AG20443 (cell line): Measurements from ENCODE around the gene UBR2.

Experiments used
- DNase-seq: peaks from one replicate; pipeline ENCODE4 v3.0.0; 2012; ENCODE audit warnings: low spot score, mixed read lengths

UBR2 gene

DNA sequence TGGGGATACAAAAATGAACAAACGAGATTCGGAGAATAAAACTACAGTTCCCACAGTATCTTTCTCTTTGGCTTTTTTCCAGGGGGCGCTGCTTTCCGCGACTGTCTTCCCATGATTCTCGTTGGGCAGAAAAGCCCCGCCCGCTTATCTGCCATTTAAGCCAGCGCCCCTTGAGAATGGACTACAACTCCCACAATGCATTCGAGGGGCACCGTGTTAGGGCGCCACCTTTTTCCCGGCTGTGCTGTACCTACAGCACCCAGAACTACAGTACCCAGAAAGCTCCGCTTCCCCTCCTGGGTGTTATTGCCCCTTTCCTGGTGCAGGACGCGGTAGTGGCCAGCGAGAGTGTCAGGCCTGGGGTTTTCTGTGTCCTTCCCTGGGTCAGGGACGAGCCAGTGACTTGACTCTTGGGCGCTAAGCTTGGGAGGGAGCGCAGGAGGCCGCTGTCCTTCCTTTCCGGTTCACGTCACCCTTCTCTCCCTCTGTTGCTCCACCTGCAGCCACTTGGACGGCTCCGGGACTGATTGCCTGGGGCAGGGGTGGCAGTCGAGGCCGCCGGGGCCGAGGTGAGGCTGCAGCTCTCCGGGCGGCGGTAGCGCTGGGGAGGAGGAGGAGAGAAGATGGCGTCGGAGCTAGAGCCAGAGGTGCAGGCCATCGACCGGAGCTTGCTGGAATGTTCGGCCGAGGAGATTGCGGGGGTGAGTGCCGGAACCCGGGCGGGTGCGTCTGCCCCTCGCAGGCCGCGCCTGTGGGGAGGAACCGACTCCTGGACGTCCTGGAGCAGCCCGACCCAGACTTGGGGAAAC is at the start of gene UBR2:
Gene UBR2 (plus strand): TSS at position 333 of the 809 bp plus-strand sequence. CDS start 291 bp downstream, at position 624.
- peak; percentile 95 for DNase-seq

DNA sequence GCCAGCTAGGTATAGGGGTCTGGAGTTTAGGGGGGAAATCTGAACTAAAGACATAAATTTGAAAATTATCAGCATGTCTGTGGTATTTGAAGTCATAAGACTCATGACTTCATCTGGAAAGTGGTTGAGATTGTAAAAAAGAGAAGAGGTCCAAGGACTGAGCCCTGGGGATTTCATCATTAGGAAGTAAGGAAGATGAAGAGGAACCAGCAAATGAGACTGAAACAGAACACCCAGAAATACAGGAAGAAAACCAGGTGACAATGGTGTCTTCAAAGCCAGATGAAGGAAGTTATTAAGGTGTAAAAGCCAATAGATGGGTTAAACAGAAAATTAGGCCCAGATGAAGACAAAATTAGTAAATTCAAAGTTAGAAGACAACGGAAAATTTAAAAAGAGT is 49.1 kb upstream of the UBR2 start:
- DNase-seq, result no peak

DNA sequence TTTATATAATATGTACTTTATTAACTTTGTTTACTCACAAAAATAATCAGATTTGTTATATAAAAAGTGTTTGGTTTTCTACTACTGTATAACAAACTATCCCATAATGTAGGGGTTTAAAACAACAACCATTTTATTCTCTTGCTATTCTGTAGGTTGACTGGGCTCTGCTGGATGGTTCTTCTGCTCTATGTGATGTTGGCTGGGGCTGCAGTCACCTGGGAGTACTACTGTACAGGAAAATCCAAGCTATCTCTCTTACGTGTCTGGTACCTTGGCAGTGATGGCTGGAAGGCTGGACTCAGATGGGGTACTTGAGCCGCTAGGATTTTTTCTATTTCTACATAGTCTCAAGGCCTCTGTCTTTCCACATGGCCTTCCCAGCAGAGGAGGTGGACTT is 44.0 kb upstream of the UBR2 start:
- no peak for DNase-seq

DNA sequence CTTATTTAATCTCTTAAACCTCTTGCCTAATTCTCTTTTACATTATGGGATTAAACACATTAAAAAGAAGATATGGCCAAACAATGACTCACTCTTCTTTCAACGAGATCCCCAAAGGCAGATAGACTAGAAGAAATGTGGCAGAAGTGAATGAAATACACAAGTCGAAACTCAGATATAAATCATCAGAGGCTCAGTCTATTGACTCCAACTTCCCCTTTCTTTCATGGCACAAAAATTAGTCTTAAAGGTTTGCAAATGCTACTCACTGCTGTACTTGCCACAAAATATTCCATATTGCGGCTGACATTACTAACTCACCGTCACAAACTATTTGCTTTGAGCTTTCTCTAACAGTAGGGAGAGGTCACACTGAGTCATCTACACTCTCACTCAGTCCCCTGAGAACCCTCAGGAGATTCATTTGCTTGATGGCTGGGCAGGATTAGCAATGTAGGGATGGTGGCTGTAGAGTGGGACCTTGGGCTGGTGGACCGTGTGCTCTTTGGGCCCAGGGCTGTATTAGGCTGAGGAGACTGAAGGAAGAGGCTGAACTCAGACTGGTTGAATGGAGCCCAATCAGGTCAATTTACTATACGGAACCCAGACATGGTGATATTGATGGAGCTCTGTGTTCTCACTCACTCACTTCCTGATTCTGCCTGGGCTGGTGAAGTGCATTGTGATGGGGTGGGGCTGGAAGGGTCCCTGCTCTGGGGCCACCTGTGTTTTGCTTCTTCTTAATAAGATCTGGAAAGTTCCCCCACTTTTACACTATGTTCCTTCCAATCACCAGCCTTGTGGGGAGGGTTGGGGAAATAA is 42.8 kb upstream of the UBR2 start:
- peak; percentile 60 for DNase-seq

DNA sequence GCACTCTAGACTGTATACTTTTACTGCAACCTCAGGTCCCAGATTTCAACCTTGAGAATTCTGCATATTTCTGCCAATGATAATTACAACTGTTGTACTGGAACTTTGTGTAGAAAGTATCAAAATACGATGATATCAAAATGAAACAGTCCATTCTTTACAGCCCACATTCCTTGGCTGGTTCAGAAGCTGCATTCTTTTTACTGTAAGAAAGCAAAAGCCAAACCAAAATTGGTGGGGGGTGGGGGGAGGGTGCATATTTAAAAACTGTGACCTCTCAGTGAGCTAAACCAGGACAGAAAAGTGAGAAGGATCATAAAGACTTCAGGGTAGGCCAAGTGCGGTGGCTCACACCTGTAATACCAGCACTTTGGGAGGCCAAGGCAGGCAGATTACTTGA is 41.8 kb upstream of the UBR2 start:
- DNase-seq, result peak; percentile 30

DNA sequence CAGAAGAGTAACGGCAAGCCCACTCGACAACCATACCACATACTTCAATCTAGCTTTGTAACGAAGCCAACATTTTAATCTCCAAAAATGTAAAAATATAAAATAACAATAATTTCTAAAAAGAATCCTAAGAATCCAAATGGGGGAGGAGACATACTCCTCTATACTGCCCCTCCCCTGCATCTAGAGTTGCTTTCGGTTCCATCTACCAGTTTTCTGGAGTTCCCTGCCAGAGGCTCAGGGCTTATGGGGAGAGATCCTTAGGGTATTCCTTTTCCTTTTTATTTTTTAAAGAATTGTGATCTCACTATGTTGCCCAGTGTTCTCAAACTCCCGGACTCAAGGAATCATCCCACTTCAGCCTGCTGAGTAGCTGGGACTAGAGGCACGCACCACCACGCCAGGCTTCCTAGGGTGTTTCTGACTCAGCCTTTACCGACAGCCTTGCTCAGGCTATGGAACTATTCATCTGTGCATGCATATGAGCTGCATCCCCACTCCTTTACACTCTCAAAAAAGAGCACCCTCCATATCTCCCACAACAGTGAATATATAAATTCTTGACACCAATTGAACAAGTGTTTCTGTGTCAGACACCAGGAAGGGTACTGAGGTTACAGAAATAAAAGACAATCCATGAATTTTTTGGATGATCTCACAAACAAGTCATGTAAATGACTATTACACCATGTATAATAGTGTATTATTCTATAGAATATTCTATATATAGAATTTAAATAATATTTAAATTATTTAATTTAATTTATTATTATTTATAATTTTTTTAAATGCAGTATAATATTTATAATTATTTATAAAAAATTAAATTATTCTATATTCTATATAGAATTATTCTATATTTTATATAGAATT is 40.7 kb upstream of the UBR2 start:
- no peak for DNase-seq

DNA sequence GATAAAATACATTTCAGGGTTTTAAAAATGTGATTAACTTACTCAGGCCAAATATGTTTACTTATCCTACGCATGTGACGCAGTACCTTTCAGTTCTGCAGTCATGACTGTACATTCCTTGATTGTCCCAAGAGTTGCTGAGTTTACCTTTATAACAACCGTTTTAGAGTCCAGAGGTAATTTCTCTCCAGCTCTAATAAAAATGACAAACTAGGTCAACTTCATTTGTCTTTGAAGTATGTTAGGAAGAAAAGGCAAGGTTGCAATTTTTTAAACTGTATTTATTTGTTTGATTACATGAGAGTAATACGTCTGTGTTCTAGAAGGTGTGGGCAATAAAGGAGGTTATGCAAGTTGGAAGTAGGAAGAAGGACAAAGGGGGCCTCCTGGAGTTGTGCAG is 38.6 kb upstream of the UBR2 start:
- DNase-seq, result no peak

DNA sequence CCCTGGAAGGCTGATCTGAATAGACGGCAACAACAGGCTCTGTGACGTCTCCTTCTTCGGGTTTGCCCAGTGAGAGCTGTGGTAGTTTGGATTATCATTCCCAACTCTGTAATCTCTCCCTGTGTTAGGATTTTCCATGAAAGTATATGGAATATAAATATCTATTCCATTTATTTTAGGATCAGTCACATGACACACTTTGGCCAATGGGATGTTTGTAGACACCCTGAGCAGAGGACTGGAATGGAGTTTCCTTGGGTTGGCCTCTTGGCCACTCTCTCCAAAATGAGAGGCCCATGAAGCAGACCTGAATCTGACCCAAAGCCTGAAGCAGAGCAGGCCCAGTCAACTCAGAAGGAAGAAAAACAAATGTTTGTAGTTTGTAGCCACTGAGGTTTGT is 37.2 kb upstream of the UBR2 start:
- DNase-seq, result no peak

DNA sequence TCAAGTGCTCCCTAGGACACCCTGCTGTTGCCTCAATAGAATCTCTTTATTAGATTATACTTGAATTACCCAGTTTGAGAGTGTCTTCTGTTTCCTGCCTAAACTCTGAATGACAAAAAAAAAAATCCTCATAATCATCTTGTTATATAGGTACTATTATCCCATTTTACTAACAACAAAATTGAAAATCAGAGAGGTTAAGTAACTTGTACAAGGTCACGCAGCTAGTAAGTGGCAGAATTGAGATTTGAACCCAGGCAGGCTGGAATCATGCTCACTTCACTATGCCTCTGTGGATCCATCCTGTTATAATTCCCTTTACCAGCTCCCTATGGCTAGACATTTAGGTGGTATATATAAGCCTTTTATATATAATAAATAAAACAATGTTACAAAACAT is 36.6 kb upstream of the UBR2 start:
- DNase-seq, result no peak

DNA sequence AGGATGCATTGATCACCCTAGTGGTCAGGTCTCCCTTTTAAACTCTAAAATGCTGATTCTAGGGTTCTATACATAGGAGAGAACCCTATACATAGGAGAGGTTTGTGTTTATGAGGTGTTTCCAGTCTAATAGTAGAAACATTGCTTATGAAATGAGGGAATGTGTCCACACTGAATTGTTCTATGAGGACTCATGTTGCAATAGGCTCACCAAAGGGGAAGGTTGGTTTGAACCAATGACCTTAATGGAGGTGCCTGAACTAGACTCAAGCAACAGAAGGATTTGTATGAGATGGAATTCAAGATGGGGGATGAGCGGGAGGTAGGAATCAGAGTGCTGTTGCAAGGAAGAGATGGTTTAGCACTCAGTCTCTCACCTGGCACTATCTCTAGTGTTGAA is 33.5 kb upstream of the UBR2 start:
- no peak for DNase-seq

DNA sequence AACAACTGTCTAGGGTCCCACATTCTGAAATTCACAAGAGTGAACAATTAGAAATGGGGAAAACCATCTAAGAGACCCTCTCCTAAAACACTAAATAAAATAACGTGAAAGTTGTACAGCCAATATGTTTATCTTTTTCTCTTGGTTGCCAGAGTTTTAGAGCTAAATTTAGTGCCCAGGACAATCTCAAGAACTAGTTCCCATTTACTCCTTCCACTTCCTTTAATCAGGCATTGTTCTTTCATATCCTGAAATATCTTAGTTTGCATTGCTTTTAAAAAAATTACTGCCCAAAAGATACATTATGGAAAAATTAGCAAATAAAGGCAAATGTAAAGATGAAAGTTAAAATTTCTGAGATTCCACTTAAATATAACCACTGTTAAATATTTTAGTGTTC is 33.1 kb upstream of the UBR2 start:
- no peak for DNase-seq

DNA sequence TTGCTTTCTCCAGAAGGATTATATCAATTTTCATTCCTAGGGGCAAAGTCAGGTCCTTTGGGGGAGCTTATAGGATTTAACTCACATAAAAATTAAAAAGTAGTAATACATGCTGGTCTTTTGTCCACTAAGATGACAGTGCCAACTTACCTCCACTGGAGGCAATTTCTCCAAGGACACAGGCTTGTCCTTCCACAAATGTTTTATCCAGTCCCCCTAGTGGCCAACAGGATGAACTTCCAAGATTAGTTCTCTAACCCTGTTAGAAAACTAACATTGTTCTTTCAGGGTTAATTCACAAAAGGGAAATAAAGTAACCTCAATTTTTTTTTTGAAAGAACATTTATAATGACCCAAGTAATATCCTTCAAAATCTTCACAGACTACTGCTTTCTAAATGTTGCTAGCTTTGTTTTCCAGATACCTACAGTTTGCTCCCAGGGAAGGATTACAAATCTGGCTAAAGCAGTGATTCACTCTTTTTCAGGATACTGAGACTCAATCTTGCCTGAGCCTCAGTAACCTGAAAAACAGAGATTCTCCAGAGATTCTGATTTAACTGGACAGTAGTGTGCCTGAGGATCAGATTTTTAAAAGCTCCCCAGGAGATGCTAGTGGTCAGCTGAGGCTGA is 31.7 kb upstream of the UBR2 start:
- DNase-seq, result peak; percentile 72

DNA sequence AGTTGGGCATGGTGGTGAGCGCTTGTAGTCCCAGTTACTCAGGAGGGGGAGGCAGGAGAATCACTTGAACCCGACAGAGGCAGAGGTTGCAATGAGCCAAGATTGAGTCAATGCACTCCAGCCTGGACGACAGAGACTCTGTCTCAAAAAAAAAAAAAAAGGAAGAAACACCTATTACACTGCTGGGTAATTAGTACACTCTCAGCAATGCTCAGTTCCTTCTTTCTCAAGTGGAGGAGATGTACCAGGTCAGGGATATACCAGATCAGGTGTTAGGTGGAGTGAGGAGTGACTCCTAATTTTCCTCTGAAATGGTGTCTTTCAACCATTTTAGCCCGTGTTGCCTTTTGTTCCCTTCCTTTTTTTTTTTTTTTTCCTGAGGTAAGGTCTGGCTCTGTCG is 30.0 kb upstream of the UBR2 start:
- DNase-seq, result no peak

DNA sequence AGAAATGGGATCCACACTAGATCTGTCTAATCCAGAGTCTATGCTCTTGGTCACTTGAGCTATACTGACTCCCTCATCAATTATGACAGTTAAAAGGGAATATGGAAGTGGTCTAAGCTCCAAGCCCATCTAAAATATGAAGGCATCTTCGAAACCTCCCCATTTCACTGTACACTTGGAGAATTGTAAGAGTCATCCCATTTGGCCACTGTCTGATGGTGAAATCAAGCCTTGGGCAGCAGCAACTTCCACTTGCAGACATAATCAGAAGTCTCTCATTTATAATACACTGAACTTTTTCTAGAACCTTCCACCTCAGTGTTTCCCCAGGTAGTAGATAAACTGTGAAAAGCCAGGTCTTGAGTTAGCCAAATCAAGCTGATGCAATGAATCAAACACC is 26.3 kb upstream of the UBR2 start:
- no peak for DNase-seq

DNA sequence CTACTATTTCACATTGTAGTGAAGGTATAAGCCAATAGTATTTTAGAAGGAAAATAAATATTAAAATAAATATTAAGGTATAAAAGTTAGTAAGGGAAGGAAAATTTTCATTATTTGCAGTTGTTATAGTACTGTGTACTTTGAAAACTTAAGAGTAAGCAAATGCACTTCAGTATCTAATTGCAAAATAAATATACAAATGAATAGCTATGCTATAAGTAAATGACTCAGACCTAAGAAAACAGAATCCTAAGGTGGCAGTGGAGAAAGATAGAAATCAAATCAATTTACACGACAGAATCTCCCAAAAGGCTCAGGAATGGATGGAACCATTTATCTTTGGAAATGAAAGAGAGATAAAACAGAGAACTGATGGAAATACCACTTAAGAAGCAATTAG is 24.7 kb upstream of the UBR2 start:
- no peak for DNase-seq

DNA sequence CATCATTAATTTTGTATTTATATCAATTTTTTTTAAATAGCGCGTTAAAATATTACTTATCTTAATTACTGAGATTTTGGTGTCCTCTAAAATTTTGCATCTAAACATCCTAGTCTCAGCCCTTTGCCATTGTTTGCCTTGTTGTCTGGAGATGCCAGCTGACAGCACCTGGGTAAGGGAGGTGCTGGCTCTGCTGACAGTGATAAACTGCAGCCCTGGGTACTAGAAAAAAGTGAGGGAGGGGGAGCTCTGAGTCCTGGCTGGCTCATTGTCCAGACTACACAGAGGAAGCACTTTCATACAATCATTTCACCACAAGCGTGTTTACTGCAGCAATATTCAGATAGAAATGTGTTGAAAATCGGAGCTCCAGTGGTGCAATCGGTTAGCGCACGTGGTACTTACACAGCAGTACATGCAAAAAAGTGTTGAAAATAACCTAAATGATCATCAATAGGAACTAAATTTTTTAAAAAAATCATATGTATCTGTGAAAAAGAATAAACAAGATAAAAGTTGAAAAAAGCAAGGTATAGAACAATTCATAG is 18.5 kb upstream of the UBR2 start:
- DNase-seq, result no peak

DNA sequence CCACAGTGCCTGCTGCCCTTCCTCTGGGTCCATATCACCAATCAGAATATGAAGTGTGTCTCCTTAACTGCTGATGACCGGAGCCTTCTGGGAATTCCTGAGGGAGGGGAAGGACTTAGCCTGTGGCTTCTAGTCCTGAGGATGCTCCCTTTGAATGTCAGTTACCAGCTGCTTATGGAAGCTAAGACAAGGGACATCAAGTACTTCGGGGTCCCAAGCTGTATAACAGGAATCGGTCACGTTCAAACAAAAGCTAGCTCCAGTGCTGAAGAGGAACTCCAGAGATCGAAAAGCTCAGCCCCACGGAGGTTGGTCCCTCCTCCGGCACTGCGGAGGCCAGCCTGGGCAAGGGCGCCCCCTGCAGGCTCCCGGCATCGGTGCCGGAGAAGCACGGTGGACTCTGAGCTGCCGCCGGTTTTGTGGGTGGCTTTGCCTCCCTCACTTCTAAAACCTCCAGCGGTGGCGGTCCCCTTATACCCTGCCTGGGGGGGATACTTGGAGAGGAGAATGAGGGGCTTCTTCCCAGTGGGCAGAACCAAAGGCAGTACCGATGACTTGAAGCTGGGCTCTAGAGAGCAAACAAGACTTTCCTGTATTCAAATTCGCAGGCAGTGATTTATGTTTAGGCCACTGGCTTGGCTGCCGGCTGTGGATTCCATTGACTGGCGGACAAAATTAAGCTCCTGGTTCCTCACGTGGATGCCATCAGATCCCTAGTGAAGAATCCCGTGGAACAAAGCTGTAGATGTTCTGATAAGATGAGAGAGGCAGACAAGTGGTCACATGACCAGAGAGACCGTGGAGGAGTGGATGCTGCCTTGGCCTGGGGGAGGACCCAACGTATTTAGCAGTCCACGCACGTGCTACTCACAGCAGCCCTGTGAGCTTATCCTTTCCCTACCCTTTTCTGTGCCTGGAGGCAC is 16.2 kb upstream of the UBR2 start:
- peak; percentile 95 for DNase-seq

DNA sequence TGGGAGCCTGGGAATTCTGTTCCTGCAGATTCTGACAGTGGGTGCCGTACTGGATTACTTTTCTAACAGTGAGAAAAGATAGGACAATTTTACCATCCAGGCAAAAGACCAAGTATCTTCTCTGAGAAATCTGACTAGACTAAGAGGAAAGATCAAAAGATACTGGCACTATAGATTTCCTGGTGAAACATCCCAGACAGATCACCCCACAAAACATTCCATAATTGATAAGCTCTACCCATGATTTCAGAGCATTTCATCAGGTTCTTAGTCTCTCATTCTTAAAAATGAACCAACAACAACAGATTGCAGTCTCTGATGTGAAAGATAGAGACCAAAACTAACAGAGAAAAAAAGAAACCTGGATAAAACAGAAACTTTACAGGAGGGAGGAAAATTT is 13.6 kb upstream of the UBR2 start:
- no peak for DNase-seq

DNA sequence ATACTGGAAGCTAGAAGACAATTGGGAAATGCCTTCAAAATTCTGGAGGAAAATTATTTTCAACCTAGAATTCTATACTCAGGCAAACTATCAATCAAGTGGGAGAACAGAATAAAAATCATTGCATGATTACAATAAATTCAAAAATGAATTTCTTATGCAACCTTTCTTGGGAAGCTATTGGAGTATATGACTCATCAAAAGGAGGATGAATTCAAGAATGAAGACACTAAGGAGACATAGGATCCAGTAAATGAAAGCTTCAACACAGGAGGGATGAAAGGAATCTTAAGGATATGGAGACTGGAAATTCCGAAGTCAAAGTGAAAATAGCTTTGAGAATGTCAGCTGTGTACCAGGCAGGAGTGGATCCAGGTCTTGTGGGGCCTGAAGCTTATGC is 12.6 kb upstream of the UBR2 start:
- peak; percentile 27 for DNase-seq

DNA sequence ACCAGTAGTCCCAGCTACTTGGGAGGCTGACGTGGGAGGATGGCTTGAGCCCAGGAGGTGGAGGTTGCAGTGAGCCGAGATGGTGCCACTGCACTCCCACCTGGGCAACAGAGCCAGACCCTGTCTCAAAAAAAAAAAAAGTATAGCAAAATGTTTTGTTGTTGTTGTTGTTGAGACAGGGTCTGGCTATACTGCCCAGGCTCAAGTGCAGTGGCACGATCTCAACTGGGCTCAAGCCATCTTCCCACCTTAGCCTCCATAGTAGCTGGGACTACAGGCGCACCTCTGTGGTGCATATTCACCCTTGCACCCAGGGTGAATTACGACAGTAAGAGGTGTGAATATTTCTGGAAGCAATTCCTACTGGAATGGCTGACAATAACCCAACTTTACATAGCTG is 11.4 kb upstream of the UBR2 start:
- DNase-seq, result no peak
